Stimulated activated CD4-positive, alpha-beta T cell treated with anti-CD3 and anti-CD28 coated beads, TNF-alpha, amount 100 ng/mL, for 4 hours (primary cell): ENCODE measurements around the gene ETFDH.
"Not testable (repeated sequence)": the region's sequence is repeated elsewhere in the genome, so short reads cannot be mapped to it uniquely, and the experiment has no call there.

Experiments used
- DNase-seq, 3 experiments: peaks; one replicate each; pipeline ENCODE4 v3.0.0-alpha.2; 2020; ENCODE audit warnings: low read depth in 3 of 3

Gene ETFDH

GRCh38 chr4:158678767-158679166, 6.7 kb downstream of the ETFDH start:
- DNase-seq: no peak

DNA sequence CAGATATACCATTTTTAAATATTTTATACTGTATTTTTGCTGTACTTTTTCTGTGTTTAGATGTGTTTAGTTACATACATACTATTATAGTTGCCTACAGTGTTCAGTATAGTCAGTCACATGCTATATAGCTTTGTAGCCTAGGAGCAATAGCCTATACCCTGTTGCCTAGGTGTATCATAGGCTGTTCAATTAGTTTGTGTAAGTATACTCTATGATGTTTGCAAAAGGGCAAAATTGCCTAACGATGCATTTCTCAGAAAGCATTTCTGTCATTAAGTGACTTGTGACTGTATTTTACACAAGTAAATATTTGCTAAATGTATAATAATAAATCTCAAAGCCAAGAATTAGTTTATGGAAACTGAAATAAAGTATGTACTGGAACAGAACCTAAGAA, 9.5 kb downstream of the ETFDH start:
- no peak for DNase-seq

DNA sequence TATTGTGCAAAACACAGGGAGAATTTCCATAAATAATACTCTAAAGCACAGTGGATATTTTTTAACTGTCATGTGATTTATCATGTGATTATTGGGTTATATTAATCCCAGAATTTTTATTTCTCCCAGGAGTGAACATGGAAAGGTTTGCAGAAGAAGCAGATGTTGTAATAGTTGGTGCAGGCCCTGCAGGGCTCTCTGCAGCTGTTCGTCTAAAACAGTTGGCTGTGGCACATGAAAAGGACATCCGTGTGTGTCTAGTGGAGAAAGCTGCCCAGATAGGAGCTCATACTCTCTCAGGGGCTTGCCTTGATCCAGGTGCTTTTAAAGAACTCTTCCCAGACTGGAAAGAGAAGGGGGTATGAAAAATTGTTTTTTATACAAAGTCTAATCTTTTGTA, 10.0 kb downstream of the ETFDH start:
- DNase-seq: no peak

DNA sequence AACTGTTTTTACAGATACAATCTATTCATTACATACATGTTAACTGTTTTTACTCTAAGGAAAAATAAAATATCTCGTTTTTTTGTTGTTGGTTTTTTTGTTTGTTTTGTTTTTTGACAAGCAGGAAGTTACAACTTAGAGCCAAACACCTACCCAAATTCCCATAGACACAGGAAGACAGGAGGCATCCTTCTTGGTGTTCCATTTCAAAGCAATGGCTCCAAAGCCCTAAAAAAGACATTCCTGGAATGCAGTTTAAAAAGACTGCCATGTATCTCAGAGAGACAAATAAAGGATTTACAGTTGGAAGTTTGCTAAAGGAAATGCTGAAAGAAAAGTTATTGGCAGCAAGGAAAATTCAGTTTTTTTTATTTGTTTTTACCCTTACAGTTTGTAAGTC, 16.7 kb downstream of the ETFDH start:
- no peak for DNase-seq

DNA sequence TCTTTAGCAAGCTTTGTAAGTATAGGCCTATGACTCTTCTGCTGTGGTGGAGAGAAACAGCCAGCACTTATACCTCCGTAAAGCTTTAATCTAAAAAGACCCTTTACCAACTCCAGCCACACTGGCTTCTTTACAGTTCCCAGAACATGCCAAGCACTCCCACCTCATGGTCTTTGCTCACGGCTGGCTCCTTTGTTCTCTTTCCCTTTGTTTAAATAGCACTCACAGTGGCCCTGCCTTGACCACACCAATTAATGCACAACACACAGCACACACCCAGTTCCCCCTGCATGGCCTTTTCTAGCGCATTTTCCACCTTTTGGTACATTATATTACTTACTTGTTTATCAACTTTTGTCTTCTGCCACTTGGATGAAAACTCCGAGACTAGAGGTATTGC, 32.2 kb downstream of the ETFDH start:
- DNase-seq: no peak

- no peak for DNase-seq
Observed at GRCh38 chr4:158710814-158711213, 38.7 kb downstream of the ETFDH start.

DNA sequence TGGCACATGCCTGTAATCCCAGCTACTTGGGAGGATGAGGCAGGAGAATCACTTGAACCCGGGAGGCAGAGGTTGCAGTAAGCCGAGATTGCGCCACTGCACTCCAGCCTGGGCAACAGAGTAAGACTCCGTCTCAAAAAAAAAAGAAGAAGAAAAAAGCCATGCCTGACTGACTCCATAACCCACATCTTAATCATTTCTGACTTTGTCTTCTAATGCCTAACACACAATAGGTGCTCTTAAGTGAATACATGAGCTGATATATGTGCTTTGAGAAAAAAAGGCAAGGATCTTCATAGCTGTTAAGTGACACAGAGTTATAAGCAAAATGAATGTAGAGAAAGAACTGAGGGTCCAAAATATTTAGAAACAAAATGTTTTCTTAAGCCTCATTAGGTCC, 40.5 kb downstream of the ETFDH start:
- not testable (repeated sequence) for DNase-seq

DNA sequence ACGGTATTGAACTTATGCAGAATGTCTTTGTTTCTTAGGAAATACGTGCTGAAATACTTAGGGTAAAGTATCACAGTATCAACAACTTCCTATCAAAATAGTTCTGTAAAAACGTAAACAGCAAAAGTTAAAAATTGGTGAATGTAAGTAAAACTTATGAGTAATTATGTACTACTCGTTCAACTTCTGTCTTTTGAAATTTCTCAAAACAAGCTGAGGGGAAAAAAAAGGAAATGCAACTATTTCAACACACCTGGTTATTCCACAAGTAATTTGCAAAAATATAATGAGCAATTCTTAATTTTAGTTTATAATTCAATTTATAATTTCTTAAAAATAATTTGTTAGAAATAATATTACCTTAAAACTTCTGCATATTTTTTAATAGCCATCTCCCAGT, 42.8 kb downstream of the ETFDH start:
- DNase-seq: no peak

DNA sequence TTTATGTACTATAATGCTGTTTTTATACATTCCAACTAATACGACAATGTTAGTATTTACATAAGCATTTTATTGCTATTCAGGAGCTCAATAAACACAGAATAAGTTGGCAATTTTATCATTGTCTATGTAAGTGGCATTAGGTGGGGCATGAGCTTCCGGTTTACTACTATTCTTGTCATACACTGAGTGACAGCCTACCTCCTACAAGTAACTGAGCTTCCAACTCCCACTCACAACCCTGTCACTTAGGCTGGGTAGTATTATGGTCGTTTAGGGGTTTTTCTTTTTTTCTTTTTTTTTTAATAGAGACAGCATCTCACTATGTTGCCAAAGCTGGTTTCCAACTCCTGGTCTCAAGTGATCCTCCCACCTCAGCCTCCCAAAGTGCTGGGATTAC, 43.7 kb downstream of the ETFDH start:
- no peak for DNase-seq

GRCh38 chr4:158721680-158722079, 49.6 kb downstream of the ETFDH start:
- no peak for DNase-seq

DNA sequence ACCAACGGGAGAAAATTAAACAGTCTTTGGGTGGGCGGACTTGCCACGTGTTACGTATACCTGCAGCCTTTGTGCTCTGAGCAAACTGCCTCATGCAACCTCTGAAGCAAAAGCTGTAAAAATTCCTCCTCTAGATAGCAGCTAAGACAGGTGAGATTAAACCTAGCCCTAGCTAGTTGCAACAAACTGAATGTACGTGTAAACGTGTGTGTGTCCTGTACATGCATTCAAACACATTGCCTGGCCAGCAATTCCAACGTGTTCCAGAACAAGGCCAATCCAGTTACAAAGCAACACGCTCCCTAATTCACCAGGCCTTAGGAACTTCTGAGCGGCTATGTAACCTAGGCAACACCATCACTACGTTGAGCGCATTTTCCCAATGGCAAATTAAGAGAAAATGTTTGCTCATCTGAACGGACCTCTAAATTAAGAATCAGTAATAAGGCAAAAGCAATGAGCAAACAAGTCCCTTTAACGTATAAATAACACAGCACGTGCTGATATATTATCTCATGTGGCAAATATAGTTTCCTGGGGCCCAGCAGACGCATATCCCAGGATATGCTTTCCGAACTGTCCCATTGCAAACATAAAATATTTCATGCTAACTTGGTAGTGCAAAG, 50.3 kb downstream of the ETFDH start:
- no peak for DNase-seq

- DNase-seq: peak; percentile 66 to 76 (median 72)
Observed at GRCh38 chr4:158722917-158723793, 51.1 kb downstream of the ETFDH start, which contains the start of gene PPID. Gene PPID (minus strand): TSS chr4:158723396. CDS start chr4:158723288, 108 bp downstream.

- no peak for DNase-seq
Observed at GRCh38 chr4:158724637-158725036, 52.5 kb downstream of the ETFDH start.

- DNase-seq: no peak
Observed at GRCh38 chr4:158726633-158727032, 54.5 kb downstream of the ETFDH start.

GRCh38 chr4:158728236-158728635, 56.1 kb downstream of the ETFDH start:
- DNase-seq: no peak

- no peak for DNase-seq
Observed at GRCh38 chr4:158729716-158730559, 57.8 kb downstream of the ETFDH start.

DNA sequence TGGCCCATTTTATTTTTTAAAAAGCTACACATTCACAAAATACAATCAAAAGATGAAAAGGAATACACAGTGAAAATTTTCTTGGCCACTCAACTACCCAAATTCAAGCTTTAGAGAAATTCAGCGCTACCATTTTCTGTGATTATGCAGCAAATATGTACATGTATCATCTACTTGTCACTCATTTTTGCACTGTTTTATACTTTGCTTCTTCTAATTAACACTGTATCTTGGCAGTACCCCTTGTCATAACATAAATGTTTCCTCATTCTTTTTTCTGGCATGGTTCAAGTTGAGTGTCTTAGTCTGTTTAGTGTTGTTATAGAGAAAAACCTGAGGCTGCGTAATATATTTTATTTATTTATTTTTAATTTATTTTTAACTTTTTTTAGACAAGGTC, 66.8 kb downstream of the ETFDH start:
- no peak for DNase-seq

DNA sequence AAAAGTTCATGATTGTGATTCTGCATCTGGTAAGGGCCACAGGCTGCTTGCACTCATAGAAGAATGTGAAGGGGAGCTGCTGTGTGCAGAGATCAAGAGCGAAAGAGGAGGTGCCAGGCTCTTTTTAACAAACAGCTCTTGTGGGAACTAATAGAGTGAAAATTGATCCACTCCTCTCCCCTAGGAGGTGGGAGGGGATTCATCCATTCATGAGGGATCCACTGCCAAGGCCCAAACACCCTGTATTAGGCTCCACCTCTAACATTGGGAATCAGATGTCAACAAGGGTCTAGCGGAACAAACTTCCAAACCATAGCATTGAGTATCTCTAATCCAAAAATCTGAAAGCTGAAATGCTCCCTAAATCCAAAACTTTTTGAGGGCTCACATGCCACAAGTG, 67.5 kb downstream of the ETFDH start:
- DNase-seq: no peak

GRCh38 chr4:158741326-158742021, 69.4 kb downstream of the ETFDH start:
- DNase-seq: no peak

DNA sequence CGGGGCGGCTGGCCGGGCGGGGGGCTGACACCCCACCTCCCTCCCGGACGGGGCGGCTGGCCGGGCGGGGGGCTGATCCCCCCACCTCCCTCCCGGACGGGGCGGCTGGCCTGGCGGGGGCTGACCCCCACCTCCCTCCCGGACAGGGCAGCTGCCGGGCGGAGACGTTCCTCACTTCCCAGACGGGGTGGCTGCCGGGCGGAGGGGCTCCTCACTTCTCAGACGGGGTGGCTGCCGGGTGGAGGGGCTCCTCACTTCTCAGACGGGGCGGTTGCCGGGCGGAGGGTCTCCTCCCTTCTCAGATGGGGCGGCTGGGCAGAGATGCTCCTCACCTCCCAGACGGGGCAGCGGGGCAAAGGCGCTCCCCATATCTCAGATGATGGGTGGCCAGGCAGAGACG, 74.4 kb downstream of the ETFDH start:
- not testable (repeated sequence) for DNase-seq

GRCh38 chr4:158750379-158750778, 78.3 kb downstream of the ETFDH start:
- no peak for DNase-seq
